ENCODE measurements around the gene KLHDC7A.

The KLHDC7A gene

DNA sequence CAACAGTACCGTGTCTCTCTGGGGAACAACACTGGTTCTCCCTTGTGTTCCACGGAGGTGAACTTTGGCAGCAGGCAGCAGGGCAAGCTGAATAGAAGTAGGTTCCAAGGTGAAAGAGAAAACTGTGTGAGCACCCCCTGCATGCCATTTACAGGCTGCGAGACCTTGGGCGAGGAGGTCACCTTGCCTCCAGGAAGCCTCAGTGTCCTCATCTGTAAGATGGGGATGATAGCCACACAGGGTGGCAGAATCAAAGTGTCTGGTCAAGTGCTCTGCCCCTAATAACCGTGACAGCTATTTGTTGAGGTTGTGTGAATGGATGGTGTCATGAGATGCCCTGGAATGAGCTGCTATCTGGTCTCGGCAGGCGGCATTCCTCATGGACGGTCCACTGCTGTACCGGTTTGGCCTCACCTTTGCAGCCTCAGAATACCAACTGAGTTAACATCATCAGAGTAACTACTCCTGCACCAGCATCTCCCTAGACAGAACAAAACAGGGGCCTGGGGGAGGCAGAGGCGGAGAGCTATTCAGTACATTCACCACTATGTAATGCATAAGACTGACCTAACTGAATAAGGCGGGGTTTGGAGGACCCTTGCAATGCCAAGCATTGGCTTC is 7.4 kb upstream of the KLHDC7A start:
- DNase-seq, result no peak

DNA sequence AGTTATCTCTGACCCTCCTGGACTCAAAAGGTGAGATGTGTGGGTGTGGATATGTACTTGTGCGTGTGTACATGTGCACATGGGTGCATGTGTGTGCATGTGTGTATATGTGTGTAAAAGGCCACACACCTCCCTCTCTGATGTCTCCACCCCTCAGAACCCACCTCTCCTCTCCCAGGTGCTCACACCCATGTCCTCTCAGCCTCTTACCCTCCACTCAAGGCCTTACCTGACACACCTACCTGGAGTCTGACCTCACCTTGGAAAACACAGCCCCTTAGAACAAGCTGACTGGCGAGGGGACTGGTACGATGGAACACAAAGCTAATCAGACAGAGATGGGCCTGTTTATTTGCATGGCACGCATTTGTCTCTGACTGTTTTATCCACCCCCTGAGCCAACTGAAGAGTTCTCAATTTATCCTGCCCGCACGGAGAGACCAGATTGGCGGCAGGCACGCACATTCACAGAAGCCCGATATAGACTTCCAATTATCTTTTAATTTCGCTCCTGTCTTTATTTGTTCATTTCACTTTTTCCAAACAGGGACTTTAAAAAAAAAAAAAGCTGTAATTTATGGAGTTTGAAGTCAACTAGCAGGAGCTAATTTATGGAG is 6.1 kb upstream of the KLHDC7A start:
- no peak for DNase-seq

- no peak for DNase-seq
These were observed 5.4 kb upstream of the KLHDC7A start for GRCh38 chr1:18475234-18475905.

DNA sequence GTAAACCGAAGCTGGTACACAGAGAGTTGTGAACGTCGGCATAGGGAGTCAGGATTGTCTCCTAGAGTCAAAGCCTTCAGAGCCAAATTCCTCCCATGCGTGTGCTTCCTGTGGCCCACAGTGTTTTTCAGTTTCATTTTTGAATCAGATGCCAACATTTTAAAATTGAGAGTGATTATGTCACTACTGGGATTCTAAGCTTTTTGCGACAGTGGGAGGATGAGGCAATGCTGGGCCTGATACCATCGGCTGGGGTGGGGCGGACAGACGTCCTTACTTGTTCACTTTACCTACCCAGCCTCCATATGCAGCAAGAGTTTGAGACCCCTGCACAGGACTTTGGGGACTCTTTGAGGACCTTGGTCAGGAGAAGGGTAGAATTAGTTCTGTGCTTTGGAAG is 1.3 kb upstream of the KLHDC7A start:
- no peak for DNase-seq

DNA sequence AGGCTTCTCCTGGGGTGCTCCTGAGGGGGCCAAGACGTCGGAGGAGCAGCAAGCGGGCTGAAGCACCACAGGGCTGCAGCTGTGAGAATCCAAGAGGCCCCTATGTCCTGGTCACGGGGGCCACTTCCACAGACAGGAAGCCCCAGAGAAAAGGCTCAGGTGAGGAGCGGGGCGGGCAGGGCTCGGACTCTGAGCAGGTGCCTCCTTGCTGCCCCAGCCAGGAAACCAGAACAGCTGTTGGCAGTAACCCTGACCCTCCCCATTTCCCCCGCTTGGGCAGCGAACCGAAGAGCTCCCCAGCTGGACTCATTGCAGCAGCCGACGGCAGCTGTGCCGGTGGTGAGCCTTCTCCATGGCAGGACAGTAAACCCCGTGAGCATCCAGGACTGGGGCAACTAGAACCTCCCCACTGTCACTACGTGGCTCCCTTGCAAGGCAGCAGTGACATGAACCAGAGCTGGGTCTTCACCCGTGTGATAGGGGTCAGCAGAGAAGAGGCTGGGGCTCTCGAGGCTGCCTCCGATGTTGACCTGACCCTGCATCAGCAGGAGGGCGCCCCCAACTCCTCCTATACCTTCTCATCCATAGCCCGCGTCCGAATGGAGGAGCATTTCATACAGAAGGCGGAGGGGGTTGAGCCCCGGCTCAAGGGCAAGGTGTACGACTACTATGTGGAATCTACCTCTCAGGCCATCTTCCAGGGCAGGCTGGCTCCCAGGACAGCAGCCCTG is 625 bp downstream of the KLHDC7A start:
- DNase-seq, result no peak

- no peak for DNase-seq
These were observed 1.4 kb downstream of the KLHDC7A start for GRCh38 chr1:18481921-18482701.

- no peak for DNase-seq
These were observed 2.1 kb downstream of the KLHDC7A start for GRCh38 chr1:18482721-18483425.

GRCh38 chr1:18484276-18484675 is 3.5 kb downstream of the KLHDC7A start:
- DNase-seq, result no peak

GRCh38 chr1:18484721-18485120 is 4.0 kb downstream of the KLHDC7A start:
- no peak for DNase-seq

DNA sequence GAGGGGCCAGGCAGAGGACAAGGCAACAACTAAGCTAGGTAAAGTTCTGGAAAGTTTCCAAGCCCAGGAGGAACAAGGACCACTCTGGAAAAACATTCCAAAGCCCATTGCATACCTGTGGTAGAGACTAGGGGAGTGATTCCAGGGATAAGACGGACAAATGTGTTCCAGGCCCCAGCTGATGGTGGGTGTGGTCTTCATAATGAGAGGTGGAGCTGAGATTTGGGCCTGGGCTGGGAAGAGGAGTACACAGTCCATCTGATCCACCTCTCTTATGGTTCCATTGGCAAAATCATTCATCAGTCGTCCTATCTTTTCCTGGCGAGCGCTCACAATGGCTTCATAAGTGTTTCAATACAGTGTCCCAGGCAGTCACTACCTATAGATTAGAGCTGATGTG is 4.5 kb downstream of the KLHDC7A start:
- no peak for DNase-seq

- DNase-seq, result no peak
These were observed 5.5 kb downstream of the KLHDC7A start for GRCh38 chr1:18486195-18486594.

DNA sequence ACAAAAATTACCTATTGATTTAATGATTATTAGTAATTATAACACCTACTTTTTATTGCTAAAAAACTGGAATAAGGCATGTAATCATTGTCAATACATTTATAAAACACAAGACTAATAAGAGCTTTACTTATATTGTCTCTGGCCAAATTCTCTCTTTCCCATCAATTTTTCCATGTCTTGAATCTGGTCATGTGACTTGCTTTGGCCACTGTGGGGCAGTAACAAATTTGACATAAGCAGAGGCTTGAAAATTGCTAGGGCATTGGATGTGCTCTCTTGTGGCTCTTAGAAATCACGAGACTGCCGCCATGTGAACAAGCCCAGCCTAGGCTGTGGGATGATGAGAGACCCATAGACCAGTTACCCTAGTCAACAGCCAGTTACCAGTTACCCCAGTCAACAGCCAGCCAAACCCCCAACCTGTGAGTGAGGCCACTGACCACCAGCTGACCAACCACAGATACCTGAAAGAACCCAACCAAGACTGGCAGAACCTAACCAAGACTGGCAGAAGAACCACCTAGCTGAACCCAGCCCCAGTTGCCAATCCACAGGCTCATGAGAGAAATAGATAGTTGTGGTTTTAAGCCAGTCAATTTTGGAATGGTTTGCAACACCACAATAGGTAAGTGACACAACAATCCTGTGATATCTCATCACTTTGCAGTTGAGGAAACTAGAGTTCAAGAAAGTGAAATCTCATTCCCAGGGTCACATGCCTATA is 8.8 kb downstream of the KLHDC7A start:
- DNase-seq, result no peak

GRCh38 chr1:18491168-18491567 is 10.4 kb downstream of the KLHDC7A start:
- DNase-seq, result no peak

DNA sequence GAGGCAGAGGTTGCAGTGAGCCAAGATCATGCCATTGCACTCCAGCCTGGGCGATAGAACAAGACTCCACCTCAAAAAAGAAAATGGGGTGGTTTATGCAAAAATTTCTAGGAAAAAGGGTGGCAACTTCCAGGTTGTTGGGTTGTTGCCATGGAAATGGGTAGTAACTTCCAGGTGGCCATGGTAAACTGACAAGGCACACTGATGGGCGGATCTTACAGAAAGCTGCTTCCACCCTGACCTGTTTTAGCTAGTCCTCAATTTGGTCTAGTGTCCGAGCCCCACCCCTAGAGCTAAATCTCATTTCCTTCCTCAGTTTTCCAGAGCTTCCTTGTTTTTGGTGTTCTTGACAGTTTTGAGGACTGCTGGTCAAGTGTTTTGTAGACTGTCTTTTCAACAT is 13.6 kb downstream of the KLHDC7A start:
- DNase-seq, result no peak

DNA sequence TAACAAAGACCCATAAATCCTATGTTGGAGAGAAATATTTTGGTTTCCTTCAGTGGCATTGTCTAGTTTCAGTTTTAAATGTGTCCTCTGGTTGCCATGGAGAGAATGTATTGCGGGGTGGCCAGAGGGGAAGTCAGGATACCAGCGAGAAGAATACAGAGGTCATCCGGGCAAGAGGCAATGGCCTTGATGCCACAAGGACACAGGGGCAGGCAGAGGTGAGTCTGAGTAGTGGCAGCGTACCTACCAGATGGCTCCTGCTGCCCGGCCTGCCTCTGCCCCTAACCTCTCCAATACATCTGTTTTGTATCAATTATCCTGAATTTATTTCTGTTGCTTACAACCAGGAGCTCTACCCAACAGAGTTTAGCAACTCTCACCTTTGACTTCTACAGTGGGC is 14.9 kb downstream of the KLHDC7A start:
- DNase-seq, result no peak

DNA sequence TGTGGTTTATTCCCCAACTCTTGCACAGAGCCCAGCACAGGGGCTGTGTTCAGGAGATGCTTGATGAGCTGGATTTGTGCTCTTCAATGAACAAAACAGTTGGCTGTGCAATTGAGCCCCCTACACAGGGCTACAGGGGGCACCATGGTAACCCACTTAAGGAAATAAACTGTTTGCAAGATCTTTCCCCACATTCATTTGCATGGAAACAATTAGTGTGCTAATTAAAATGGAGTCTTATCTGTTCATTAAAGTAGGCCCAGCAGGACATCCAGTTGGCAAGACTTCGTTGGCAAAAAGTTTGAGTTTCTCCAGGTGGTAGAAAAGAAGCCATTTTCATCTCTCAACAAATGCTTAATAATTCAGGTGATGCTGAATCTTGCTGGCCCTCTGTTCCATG is 15.3 kb downstream of the KLHDC7A start:
- no peak for DNase-seq

DNA sequence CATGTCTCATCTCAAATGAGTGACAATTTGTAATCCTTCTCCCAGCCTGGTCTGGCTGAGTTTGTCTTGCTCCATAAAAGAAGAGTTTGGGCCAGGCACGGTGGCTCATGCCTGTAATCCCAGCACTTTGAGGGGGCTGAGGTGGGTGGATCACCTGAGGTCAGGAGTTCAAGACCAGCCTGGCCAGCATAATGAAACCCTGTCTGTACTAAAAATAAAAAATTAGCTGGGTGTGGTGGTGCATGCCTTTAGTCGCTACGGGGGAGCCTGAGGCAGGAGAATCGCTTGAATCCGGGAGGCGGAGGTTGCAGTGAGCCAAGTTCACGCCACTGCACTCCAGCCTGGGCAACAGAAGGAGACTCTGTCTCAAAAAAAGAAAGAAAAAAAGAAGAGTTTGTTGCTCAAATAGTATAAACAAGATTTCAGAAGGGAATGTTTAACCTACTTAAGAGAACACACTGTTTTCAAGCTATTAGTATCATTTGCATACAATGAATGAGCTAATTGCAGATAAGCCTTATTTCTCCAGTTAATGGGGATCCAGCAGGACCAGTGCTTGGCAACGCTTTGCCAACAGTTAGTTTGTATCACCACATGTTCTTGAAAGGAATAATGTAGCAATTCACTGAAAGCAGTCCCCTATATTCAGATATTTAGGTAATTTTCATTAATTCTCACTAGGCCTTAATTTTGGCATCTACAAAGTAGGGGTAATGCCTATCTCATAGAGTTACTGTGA is 15.9 kb downstream of the KLHDC7A start:
- no peak for DNase-seq

DNA sequence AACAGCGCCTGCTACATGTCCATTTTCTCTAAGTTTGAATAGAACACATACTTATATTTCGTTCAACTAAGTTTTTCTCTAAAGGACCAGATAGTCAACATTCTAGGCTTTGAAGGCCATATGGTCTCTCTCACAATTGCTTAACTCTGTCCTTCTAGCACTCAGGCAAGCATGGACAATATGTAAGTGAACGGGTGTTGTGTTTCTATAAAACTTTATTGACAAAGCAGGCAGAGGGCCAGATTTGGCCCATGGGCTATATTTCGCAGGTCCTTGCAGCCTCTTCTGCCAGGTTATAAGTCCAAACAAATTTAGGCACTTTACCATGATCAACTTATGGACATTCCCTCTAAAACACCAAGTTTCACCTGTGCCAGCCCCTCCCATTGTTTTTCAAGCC is 21.1 kb downstream of the KLHDC7A start:
- DNase-seq, result no peak

- no peak for DNase-seq
These were observed 23.9 kb downstream of the KLHDC7A start for GRCh38 chr1:18504609-18505008.

DNA sequence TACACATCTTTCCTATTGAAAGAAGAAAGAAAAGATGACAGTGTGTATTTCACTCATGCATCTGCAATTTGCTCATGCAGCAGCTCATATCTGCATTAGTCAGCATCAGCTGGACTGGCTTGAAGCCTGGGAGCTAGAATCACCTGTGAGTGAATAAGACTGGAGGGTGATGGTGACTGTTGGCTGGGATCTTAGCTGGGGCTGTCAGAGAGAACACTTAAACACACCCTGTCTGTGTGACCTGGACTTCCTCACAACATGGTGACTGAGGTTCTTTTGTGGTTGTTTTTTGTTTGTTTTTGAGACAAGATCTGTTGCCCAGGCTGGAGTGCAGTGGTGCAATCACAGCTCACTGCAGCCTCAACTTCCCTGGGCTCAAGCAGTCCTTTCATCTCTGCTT is 24.9 kb downstream of the KLHDC7A start:
- DNase-seq, result no peak

DNA sequence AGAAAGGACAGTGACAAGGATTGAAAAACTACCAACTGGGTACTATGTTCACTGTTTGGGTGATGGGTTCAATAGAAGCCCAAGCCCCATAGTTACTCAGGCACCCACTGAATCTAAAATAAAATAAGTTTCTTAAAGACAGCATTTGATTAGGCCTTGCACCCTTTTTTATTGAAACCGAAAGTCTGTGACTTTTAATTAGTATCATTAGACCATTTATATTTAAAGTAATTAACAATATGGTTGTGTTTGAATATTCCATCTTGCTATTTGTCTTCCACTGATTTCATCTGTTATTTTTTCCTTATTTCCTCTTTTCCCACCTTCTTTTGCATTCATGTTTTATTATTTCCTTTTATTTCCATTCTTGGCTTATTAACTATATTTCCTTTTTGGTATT is 27.4 kb downstream of the KLHDC7A start:
- no peak for DNase-seq

Data from NCI-H1048 (cell line).